OCI-LY3 (cell line): ENCODE results near the gene RPL15.

Source experiments
- H2AFZ ChIP-seq: fragments of 200-600, 300-600 bp; shearing (Covaris generic); 2 replicates; pipeline ENCODE4 v1.6.0; 2014; ENCODE audit warnings: antibody characterized with exemption, low read depth, low read length
- H3K27ac ChIP-seq: fragments of 200-600, 300-600 bp; sonication (generic); 2 replicates; pipeline ENCODE4 v1.5.1; 2014; ENCODE audit warnings: mild to moderate bottlenecking, low read length, moderate library complexity, mixed read lengths
- H3K27me3 ChIP-seq: fragments of 200-600, 300-600 bp; sonication (generic); 2 replicates; pipeline ENCODE4 v1.6.1; 2014; ENCODE audit warnings: low read depth, low read length, mixed read lengths
- H3K36me3 ChIP-seq: fragments of 200-600, 300-600 bp; sonication (generic); replicated peaks from 2 replicates; pipeline ENCODE3; 2014; ENCODE audit warnings: low read depth, low read length, mixed read lengths
- H3K4me1 ChIP-seq: fragments of 300-600, 200-600 bp; sonication (generic); 2 replicates; pipeline ENCODE4 v1.6.1; 2014; ENCODE audit warnings: low read length, mixed read lengths
- H3K4me2 ChIP-seq: fragments of 200-600, 300-600 bp; sonication (generic); 2 replicates; pipeline ENCODE4 v1.6.1; 2014; ENCODE audit warnings: low read length, mixed read lengths
- H3K4me3 ChIP-seq: fragments of 300-600, 200-600 bp; sonication (generic); 2 replicates; pipeline ENCODE4 v1.5.1; 2014; ENCODE audit warnings: antibody characterized with exemption, mild to moderate bottlenecking, low read length, moderate library complexity
- H3K79me2 ChIP-seq: fragments of 300-600, 200-600 bp; shearing (Covaris generic); 2 replicates; pipeline ENCODE4 v1.6.1; 2014; ENCODE audit warnings: mild to moderate bottlenecking, low read length, mixed read lengths
- H3K9ac ChIP-seq: fragments of 300-600, 200-600 bp; shearing (Covaris generic); 2 replicates; pipeline ENCODE4 v1.6.0; 2014; ENCODE audit warnings: mild to moderate bottlenecking, low read length, moderate library complexity
- H3K9me3 ChIP-seq: fragments of 200-600, 300-600 bp; shearing (Covaris generic); 2 replicates; pipeline ENCODE4 v1.6.1; 2014; ENCODE audit warnings: low read length, mixed read lengths; ENCODE audit not compliant: insufficient read depth
- H4K20me1 ChIP-seq: fragments of 200-600, 300-600 bp; sonication (generic); 2 replicates; pipeline ENCODE4 v1.6.1; 2016; ENCODE audit warnings: low read length, mixed read lengths; ENCODE audit not compliant: insufficient read depth
- EZH2phosphoT487 ChIP-seq: fragments of 200-600 bp; shearing (Covaris generic); IDR thresholded peaks from 2 replicates; pipeline ENCODE4 v1.6.1; 2018; ENCODE audit warnings: antibody characterized with exemption, mixed run types, low read depth
- TF ChIP-seq, protein P1 (sequence below): fragments of 200-600, 300-600 bp; sonication (generic); IDR thresholded peaks from 2 replicates; pipeline ENCODE4 v1.5.1; 2014; ENCODE audit warnings: antibody characterized with exemption, low read length, low read depth

The RPL15 gene

DNA sequence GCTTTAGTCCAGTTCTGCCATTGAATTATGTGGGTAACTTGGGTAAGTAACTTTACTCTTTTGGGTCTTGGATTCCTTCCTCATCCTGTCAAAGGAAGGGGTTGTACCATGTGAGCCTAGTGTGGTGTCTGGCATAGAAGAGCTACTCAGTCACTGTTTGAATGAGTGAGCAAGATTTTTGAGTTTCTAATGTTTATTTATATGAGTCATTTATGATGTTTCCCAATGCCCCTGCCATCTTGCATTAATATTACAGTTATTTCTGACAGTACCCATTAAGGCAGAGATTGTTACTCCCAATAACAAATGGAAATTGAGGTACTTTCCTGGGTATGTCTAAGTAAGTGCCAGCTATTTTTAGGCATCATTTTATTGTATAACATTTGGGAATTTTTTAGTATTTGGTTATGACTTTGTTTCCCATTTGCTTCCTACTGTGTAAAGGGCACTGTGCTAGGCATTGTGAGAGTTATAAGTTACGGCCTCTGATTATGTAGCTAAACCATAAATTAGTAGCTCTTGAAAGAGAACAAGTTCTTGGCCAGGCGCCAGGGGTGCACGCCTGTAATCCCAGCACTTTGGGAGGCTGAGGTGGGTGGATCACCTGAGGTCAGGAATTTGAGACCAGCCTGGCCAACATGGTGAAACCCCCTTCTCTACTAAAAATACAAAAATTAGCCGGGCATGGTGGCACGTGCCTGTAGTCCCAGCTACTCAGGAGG is 51.7 kb downstream of the RPL15 start:
- H3K4me3 ChIP-seq = no peak overlapping the region
- no peaks in the 10 kb centered on the region for H3K36me3 ChIP-seq
- H3K4me2 ChIP-seq = no peak overlapping the region
- no peaks in the 10 kb centered on the region for H3K79me2 ChIP-seq
- no peak overlapping the region for H3K27ac ChIP-seq
- H3K27me3 ChIP-seq = no peaks in the 10 kb centered on the region
- H2AFZ ChIP-seq = no peak overlapping the region
- no peak overlapping the region for H3K9ac ChIP-seq
- H3K9me3 ChIP-seq = no peaks in the 10 kb centered on the region
- no peak for TF ChIP-seq EZH2phosphoT487
- TF ChIP-seq, protein P1, sequence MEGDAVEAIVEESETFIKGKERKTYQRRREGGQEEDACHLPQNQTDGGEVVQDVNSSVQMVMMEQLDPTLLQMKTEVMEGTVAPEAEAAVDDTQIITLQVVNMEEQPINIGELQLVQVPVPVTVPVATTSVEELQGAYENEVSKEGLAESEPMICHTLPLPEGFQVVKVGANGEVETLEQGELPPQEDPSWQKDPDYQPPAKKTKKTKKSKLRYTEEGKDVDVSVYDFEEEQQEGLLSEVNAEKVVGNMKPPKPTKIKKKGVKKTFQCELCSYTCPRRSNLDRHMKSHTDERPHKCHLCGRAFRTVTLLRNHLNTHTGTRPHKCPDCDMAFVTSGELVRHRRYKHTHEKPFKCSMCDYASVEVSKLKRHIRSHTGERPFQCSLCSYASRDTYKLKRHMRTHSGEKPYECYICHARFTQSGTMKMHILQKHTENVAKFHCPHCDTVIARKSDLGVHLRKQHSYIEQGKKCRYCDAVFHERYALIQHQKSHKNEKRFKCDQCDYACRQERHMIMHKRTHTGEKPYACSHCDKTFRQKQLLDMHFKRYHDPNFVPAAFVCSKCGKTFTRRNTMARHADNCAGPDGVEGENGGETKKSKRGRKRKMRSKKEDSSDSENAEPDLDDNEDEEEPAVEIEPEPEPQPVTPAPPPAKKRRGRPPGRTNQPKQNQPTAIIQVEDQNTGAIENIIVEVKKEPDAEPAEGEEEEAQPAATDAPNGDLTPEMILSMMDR = no peak
- no peaks in the 10 kb centered on the region for H3K4me1 ChIP-seq
- H4K20me1 ChIP-seq = no peaks in the 10 kb centered on the region

DNA sequence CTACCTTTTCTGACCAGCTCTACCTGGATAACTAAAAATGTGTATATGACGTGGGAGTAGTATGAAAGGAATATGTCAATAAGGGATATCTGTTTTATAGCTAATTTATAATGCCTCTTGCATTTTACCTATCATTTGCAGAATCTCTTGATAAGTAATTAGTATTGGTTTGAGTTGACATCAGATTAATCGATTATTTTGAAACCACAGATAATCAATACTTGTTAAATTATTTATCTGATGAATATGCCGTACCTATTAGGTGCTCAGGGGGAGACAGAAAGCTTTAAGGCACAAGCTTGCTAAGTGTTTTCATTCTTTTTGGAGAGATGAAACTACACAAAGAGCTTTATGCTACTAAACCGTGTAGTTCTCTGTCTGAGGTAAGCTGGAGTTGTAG is 52.5 kb downstream of the RPL15 start:
- Histone ChIP-seq H3K79me2 (no peaks in the 10 kb centered on the region), H3K27ac (no peak overlapping the region), H3K27me3 (no peaks in the 10 kb centered on the region), H3K4me3 (no peak overlapping the region), H3K9ac (no peak overlapping the region), H3K9me3 (no peaks in the 10 kb centered on the region), H2AFZ (no peak overlapping the region), H3K4me1 (no peaks in the 10 kb centered on the region), H3K4me2 (no peak overlapping the region), H4K20me1 (no peaks in the 10 kb centered on the region), H3K36me3 (no peaks in the 10 kb centered on the region)
- TF ChIP-seq EZH2phosphoT487 = no peak
- TF ChIP-seq, protein P1 = no peak
